ACHN (cell line): Measurements from ENCODE around the gene TMEM62.
"Not testable (repeated sequence)": the region's sequence is repeated elsewhere in the genome, so short reads cannot be mapped to it uniquely, and the experiment has no call there.

Experiments used
- DNase-seq: peaks from one replicate; pipeline ENCODE4 v3.0.0-alpha.2; 2015
- in situ Hi-C: cut with HindIII; loops from 2 replicates; pipeline ENCODE4 v1.10.0; 2017; ENCODE audit warnings: low sequenced_read_pairs, low pct_ligation_motif_present, low pct_unique_long_range_greater_than_20kb

Gene TMEM62

GRCh38 chr15:43198556-43198955 lies 65.2 kb downstream of the TMEM62 start:
- DNase-seq, in situ Hi-C loops: not testable (repeated sequence)

DNA sequence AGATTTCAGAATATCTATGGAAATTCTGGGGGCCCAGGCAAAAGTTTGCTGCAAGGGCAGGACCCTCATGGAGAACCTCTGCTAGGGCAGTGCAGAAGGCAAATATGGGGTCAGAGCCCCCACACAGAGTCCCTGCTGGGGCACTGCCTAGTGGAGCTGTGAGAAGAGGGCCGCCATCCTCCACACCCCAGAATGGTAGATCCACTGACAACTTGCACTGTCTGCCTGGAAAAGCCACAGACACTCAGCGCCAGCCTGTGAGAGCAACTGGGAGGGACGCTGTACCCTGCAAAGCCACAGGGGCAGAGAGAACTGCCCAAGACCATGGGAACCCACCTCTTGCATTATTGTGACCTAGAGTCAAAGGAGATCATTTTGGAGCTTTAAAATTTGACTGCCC lies 65.6 kb downstream of the TMEM62 start:
- in situ Hi-C loops, result no loop called here
- no peak for DNase-seq

DNA sequence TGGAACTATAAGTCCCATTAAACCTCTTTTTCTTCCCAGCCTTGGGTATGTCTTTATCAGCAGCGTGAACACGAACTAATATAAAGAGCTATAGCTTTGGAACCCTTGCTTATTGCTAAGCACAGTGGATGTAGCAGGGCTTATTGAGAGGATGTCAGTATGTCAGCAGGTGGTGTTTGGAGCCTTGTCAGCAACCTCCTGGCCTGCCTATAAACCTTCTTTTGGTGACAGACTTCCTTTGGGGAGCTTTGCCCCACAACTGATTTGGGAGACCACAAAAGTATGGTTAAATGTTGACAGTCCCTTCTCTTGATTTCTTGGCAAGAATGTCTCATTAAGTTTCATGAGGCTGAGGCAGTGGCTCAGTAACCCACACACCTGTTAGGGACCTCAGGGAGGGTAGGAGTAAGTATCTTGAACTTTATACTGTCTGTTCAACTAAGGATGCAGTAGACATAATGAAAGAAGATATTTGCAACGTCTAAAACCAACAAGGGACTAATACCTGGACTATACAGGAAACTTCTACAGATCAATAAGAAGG lies 66.6 kb downstream of the TMEM62 start:
- DNase-seq, result no peak
- in situ Hi-C loops, result no loop called here

DNA sequence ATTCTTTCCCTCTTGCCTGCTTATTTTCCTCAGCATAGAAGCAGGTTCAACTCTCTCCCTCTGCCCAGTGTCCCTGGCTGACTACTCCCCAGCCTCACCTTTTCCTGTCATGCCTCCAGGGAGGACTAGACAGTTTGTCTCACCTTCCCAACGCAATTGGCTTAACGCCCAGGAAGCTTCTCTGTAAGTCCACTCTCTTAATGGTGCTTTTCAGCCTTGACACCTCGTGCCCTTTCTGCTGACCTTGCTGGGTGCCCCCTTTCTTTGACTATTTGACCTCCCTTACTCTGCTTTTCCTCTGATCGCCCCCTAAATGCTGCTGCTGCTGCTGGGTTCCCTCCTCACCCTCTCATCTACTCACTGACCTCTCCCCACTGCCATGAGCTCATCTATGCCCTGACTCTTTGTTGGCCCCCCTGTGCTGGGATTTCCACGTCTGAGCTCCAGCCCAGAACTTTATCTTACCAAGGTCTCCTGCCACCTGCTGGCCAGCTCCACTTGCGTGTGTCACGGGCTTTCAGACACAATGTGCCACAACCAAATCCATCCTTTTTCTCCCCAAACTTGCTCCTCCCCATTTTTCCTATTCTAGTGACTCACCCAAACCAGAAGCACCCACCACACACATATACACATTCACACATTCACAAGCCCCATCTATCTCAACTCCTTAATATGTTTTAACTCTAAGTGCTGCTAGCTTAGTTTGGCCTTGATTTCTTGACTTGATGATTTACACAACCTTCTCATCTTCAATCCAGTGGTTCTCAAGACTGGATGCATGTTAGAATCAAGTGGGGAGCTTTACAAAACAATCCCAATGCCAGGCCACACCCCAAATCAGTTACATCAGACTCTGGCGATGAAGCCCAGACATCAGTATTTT lies 70.9 kb downstream of the TMEM62 start:
- peak; percentile 61 for DNase-seq
- in situ Hi-C loops, result no loop called here

DNA sequence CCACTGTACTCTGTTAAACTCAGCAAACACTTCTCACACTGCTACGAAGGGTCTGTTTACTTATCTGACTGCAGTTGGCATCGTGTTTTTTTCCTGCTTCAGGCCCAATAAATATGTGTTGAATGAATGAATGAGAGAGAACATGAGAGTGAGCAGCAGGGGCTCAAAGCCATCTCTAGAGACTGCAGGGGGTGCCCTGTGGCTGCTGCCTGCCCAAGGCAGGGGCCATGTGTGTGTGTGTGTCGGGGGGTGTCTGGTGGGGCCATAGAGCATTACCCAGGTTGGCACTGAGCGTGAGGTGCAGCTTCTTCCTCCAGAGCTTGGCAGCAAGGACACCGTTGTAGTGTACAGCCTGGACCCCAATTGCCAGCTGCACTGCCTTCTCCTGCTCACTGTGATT lies 72.7 kb downstream of the TMEM62 start:
- DNase-seq, result no peak
- in situ Hi-C loops, result no loop called here

DNA sequence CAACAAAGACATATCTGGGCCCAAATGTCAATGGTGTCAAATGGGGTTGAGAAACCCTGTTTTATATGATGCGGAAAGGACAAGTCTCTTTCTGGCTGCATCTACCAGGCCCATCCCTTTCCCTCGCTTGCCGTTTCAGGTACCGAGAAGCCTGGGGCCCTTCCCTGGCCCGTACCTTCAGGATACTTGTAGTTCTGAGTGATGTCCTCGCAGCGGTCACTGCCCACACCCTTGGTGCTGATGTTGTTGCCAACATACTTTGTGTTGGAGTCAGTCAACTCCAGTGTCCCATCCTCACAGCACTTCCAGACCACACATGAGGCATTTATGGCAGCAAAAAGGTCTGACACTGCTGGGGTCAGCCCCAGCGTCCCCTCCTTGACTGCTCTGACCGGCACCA lies 73.6 kb downstream of the TMEM62 start:
- in situ Hi-C loops, result no loop called here

GRCh38 chr15:43208052-43209002 lies 74.9 kb downstream of the TMEM62 start:
- no peak for DNase-seq

More for the DNA sequence above, 73.6 kb downstream of the TMEM62 start:
- DNase-seq, result no peak

GRCh38 chr15:43209059-43209824 lies 75.9 kb downstream of the TMEM62 start:
- in situ Hi-C loops, result no loop called here
- DNase-seq, result no peak

More at GRCh38 chr15:43208052-43209002, 74.9 kb downstream of the TMEM62 start:
- in situ Hi-C loops, result no loop called here

DNA sequence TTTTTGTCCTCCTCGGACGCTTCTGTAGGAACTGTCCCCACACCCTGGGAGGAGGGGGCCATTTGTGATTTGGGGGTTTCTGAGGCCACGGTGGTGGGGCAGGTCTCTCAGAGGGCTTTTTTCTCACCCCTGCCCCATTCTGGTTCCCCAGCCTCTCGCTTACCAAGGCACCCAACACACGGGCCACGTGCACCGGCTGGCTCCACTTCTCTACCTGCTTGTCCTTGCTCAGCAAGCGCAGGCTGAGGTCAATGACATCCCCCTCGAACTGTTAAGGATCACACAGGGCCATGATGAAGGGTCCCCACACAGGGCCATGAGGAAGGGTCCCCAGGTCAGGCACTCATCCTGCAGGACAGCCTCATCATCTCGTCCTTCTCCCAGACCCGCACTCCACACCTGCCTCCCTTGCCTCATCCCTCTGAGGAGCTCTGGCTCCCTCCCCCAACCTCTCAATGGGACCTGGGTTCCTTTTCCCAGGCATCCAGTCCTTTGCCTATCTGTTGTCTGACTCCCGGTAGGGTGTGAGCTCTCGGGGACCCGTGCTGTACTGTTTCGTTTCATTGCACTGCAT lies 76.9 kb downstream of the TMEM62 start:
- in situ Hi-C loops, result no loop called here
- DNase-seq, result no peak

- no peak for DNase-seq
- in situ Hi-C loops, result no loop called here
These were observed 77.4 kb downstream of the TMEM62 start for GRCh38 chr15:43210807-43211206.

DNA sequence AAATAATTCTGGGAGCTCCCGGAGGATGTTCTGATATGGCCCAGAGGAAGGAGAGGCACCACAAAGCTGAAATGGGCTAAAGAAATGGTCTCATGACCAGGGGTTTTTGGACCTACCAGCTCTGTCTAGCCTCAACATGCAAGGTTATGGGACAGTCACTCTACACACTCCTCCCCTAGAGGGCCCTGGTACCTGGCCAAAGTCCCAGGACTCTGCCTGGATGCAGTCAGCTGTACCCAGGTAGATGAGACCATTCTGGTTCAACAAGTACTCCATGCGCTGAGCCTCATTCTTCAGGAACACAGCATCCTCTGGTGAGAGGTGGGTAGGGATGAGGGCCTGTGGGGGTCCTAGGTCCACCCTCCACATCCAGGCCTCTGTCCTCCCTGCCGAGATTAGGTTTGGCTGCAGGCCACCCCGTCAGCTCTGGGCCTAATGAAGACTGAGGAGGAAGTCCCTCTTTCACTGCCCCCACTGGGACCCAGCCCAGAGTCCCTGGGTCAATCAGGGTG lies 77.9 kb downstream of the TMEM62 start:
- in situ Hi-C loops, result no loop called here
- DNase-seq, result no peak

DNA sequence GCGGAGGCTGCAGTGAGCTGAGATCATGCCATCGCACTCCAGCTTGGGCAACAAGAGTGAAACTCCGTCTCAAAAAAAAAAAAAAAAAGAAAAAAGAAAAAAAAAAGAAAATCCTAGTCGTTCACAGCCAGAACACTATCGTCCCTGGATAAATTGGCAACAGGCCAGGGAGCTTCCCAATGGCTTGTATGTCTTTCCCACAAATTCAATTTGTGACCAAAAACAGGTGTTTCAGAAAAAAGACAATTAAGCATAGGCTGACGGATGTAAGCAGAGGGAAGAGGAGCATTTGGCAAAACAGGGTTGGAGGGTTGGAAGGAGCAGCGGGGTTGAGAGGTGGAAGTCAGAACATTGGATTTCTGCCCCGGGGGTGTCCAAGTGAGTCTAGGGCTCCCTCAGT lies 78.9 kb downstream of the TMEM62 start:
- DNase-seq, result no peak
- in situ Hi-C loops, result no loop called here

DNA sequence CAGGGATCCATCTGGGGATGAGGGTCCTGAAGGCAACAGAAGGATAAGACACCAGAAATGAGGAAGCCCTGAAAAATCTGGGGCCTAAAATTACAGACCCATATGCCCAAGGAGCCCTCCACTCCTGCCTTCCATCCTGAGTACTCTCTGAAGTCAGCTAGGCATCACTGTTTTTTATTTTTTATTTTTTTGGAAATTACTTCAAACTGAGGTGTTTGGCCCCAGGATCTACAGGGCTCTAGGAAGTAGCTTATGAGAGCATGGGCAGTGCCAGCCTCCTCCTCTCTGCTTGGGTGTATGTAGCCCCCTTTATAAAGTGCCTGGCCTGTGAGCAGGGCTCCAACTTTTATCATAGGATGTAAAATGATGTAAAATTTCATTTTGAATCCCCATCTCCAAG lies 79.6 kb downstream of the TMEM62 start:
- DNase-seq, result no peak
- in situ Hi-C loops, result no loop called here

- in situ Hi-C loops, result no loop called here
- DNase-seq, result no peak
These were observed 80.1 kb downstream of the TMEM62 start for GRCh38 chr15:43213466-43213865.

DNA sequence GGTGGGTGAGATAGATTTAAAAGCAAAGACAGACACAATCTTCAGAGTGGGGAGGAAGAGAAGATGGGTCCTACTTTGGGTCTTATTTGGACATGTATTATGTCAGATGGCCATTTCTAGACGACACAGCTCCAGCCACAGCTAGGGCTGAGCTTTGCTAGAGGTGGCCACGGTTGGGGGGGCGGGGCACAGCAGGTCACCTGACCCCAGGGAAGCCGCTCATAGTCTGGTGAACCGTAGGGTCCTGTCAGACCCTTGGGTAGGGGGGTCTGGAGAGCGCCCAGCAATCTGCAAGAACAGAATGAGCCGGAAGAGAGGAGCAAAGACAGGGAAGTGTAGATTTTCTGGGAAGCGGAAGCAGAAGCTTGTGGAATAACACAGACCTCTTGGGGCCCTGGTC lies 80.8 kb downstream of the TMEM62 start:
- in situ Hi-C loops, result no loop called here
- DNase-seq, result no peak

DNA sequence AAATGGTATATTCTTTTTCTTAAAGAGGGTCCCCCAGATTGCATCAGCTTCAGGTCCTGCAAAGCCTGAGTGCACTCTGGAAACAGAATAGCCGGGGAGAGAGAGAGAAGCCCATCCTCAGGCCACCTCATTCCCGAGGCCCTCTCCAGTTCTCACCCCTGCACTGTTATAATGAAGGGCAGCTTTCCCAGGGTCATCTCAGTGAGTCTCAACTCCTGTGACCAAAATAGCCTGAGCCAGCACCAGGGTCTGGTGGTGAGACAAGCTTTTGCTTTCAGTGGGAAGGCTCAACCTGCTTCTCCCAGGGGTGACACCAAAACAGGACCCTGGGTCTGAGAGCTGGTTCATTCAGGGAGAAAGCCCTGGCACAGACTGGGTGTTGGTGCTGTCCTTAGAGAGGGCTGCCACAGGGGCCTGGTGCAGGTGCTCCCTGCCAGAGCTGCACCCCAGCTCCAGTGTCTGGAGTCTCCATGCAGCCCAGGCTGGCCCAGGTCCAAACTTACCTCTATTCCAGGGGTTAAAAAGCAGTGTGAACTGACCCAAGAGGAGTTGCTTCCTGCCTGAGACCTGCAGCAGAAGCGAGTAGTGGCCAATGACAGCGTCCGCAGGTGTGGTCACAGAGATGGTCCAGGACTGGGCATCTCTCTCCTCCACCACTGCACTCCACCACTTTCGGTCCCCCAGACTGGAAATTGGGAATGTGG lies 81.4 kb downstream of the TMEM62 start:
- DNase-seq, result no peak
- in situ Hi-C loops, result no loop called here

GRCh38 chr15:43215961-43216360 lies 82.6 kb downstream of the TMEM62 start:
- in situ Hi-C loops, result no loop called here
- no peak for DNase-seq
